Kidney tubule cell (primary cell): ENCODE results near the gene ADAM19.

Experiments
- DNase-seq: peaks from one replicate; pipeline ENCODE4 v3.0.0-alpha.2; 2018; ENCODE audit warnings: low spot score

ADAM19 gene

GRCh38 chr5:157575381-157576020 lies at the start of gene ADAM19:
TSS of gene ADAM19 (minus strand) at chr5:157575775. CDS start at chr5:157575696, 79 bp downstream.
- peak; percentile 42 for DNase-seq

DNA sequence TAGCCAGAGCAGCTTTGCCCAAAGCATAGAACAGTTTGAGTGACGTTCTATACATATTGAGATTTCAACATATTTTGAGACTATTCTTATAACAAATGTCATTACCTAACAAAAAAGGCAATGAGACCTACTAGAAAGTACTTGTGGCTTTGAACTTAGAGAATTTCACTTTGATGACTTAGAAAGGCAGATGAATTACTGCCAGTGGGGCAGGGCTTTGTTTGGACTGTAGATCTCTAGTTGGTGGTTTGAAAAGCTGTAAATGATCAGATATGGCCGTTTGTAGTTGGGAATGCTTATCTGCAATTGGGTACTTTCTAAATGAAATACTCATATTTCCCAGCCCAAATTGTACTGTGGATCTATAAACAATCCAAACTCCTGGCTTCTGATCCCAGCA lies 48.6 kb upstream of the ADAM19 start:
- DNase-seq, result no peak

DNA sequence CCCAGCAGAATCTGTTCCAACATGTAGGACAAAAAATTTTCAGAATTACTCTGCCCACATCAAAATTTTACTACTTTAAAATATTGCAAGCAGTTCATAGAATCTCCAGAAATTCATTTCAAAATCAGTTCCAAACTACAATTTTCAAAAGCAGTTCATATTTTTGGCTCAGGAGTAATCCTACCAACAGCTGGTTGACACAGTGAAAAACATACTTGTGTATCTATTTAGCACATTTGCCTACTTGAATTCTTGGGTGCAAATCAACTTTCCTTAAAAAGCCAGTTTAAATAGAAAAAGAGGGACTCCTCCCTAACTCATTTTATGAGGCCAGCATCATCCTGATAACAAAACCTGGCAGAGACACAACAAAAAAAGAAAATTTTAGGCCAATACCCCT lies 45.2 kb upstream of the ADAM19 start:
- no peak for DNase-seq

DNA sequence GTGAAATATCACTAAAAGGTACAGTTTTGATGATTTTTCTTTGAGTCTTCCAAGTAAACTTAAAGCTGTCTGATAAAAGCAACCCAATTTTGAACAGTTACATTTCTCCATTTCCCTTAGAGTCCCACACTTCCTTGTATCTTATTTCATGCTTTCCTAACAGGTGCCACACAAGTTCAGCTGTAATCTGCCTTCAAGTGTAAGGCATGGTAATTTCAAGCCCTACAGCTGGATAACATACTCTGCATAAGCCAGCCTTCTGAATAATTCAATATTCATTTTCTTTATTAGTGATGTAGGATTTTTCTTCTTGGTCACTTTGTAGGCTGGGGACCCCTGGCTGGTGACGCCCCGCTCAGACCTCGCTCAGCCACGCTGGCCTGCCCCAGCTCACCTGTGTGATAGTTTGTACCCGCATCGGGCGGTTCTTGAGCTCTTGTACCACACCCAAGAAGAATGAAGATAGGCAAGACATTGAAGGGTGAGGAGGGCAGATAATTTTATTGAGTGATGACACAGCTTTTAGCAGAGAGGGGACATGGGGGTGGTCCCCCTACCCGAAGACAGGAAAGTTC lies 42.7 kb upstream of the ADAM19 start:
- no peak for DNase-seq

- DNase-seq, result no peak
Observed at GRCh38 chr5:157616785-157617184, 41.2 kb upstream of the ADAM19 start.

- DNase-seq, result no peak
Observed at GRCh38 chr5:157613385-157614245, 38.0 kb upstream of the ADAM19 start.

DNA sequence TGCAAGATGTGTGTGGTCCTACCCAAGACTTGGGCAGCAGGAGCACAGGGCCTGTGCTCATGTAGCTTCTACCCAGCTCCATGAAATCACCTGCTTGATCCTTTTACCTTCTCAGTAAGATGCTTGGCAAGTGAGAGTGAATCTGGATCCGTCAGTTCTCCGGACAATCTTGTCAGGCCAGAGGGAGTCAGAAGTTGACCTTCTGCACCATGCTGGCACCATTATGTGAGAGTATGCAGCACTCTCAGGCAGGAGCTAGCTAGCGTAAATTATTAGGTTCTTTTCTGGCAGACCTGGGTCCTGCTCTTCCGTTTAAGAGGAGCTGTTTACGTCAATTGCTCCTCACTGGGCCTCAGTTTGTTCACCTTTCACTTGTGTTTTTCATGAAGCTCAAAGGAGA lies 37.0 kb upstream of the ADAM19 start:
- no peak for DNase-seq

- DNase-seq, result no peak
Observed at GRCh38 chr5:157611571-157612476, 36.2 kb upstream of the ADAM19 start.

- no peak for DNase-seq
Observed at GRCh38 chr5:157610990-157611389, 35.4 kb upstream of the ADAM19 start.

GRCh38 chr5:157608972-157609565 lies 33.5 kb upstream of the ADAM19 start:
- no peak for DNase-seq

GRCh38 chr5:157607371-157608161 lies 32.0 kb upstream of the ADAM19 start:
- DNase-seq, result peak; percentile 67

- no peak for DNase-seq
Observed at GRCh38 chr5:157606046-157606445, 30.5 kb upstream of the ADAM19 start.

DNA sequence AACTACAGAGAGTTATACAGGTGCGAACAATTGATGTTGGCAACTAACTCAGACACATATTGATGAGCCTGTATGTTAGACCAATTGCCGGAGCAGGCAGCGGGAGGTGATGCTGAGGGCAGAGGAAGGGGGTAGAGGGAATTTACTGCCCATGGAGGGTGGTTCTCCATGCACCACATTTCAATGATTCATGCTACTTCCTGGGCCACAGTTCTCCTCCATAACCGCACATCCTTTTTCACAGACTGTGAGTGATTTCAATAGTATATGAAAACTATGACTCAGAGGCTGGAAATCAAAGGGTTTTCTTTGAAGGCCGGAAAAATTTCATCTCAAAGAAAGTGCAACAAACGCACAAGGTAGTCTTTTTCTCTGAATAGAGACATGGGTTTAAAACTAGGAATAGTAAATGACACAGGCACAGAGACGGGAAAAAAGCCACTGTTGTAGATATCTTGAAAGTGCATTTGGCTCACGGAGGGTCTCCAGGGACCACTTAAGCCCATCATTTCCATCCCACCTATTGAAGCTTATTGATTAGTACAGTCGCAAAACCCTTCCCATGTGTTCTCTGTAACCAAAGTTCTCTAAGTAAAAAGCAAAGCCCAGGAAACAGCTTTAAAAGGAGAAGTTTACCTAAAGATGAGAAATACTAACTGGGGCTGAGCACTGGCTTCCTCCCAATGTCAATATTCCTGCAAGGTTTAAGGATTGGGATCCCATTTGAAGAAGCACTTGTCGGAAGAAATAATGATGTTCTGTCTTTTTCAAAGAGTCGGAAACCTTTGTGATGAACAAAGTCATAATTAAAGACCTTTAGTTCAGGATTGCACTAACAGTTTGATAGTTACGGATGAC lies 28.0 kb upstream of the ADAM19 start:
- DNase-seq, result peak; percentile 87

DNA sequence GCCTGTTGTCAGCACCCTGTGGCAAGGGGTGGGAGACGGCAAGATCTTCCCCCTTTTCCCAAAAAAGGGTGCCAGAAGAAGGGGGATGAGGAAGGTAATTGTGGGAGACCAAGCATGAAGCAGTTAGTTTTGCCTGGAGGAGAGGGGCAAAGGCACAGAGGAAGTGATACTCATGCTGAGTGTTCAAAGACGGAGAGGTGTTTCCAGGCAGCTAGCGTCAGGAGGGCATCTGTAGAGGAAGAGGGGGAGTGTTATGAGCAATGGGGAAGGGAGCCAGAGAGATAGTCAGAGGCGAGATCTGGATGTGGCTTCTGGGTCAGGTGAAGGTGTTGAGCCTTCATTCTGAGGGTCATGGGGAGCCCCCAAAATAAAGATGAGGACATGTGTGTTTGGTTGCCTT lies 26.9 kb upstream of the ADAM19 start:
- DNase-seq, result peak; percentile 41

DNA sequence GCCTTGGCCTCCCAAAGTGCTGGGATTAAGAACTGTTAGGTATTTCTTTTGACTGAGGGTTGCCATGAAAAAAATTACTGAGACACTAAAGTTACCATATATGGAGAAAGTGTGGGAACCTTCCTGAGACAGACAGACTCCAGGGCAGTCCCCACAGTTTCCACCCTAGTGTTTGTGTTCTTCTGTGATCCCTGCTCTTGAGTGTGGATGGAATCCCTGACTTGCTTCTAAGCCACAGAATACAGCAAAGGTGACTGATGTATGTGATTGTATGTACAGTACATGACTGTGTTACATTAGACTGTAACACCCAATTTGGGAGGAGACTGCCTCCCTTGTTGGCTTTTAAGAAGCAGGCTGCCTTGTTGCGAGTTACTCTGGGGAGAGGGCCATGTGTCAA lies 24.7 kb upstream of the ADAM19 start:
- DNase-seq, result no peak

- DNase-seq, result no peak
Observed at GRCh38 chr5:157599565-157599964, 24.0 kb upstream of the ADAM19 start.

GRCh38 chr5:157598350-157598936 lies 22.9 kb upstream of the ADAM19 start:
- no peak for DNase-seq

DNA sequence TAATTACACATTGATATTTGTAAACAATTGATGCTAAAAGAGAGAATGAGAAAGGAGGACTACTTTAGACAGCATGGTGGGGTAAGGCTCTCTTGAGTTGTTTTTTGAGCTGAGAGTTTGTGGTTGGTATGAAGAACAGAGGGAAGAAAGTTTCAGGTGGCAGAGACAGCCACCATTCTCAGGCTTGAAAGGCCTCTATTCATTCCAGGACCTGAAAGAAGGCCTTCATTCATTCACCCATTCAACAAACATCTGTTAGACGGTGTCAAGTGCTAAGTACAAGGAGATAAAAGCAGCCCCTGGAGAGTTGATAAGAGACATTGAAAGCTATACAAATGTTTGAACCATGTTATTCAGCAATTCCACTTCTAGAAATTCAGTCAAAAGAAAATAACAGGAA lies 21.7 kb upstream of the ADAM19 start:
- no peak for DNase-seq

GRCh38 chr5:157596487-157596886 lies 20.9 kb upstream of the ADAM19 start:
- no peak for DNase-seq
